ENCODE results near the gene NT5E. TPM values are rescaled to one million over a fixed set of nuclear protein-coding genes. Genes with fewer than 3 reads are reported as not detected.

The NT5E gene
- total and polyA plus RNA-seq, 2 experiments from 2014 or later, result 0.18 to 1.5 TPM

- Mint-ChIP-seq H3K4me3 (no peak overlapping the region), H3K4me1 (peaks cover 19% of the 10 kb centered on the region), H3K27ac (no peak overlapping the region), H3K9me3 (no peaks in the 10 kb centered on the region), H3K27me3 (ENCODE audit: insufficient read depth, low read depth, poor library complexity) (peaks cover 4% of the 10 kb centered on the region), H3K36me3 (ENCODE audit: low read depth) (no peaks in the 10 kb centered on the region; the same call in 2 of the 3 replicates)
- Histone ChIP-seq H3K36me3 (ENCODE audit: insufficient read depth) (no peaks in the 10 kb centered on the region), H3K9me2 (ENCODE audit: insufficient read depth) (0 out of 2 replicates have a peak, but pooled peaks cover 3% of the 10 kb centered on the region), H4K20me1 (replicated peaks; ENCODE audit: insufficient read depth) (no peaks in the 10 kb centered on the region), H3K4me1 (ENCODE audit: insufficient read depth) (peaks cover 22% of the 10 kb centered on the region), H3K27me3 (ENCODE audit: insufficient read depth) (no peaks in the 10 kb centered on the region), H3K4me3 (no peak overlapping the region), H3F3A (replicated peaks; ENCODE audit: low read depth) (no peaks in the 10 kb centered on the region), H3K4me2 (no peak overlapping the region), H2AFZ (peak overlapping the region; percentile 66; the same call in 1 of the 2 replicates), H3K79me2 (replicated peaks; ENCODE audit: insufficient read depth) (no peaks in the 10 kb centered on the region), H3K27ac (ENCODE audit: low read depth) (no peak overlapping the region)
- TF ChIP-seq CTCF (conservative IDR thresholded peaks at IDR 0.05; ENCODE audit: low read depth in 2 of 2), result no peak
- TF ChIP-seq ETS1 (IDR thresholded peaks at IDR 0.05), result no peak
- no peak for TF ChIP-seq NANOG (IDR thresholded peaks at IDR 0.05; ENCODE audit: borderline replicate concordance)
- no peak for TF ChIP-seq ZNF331 (CRISPR knock-in tag; IDR thresholded peaks at IDR 0.05; ENCODE audit: low read depth)
- no peak for TF ChIP-seq REST (IDR thresholded peaks at IDR 0.05; ENCODE audit: unreplicated experiment)
- DNase-seq (ENCODE audit: low spot score), result no peak
- no peak for ATAC-seq
Measured at GRCh38 chr6:85463621-85464259, 13.9 kb downstream of the NT5E start.

- Mint-ChIP-seq H3K27ac (no peak overlapping the region), H3K27me3 (ENCODE audit: insufficient read depth, low read depth, poor library complexity) (peaks cover 4% of the 10 kb centered on the region), H3K9me3 (no peaks in the 10 kb centered on the region), H3K4me3 (no peak overlapping the region), H3K36me3 (ENCODE audit: low read depth) (no peaks in the 10 kb centered on the region; the same call in 2 of the 3 replicates), H3K4me1 (peaks cover 15% of the 10 kb centered on the region)
- H3K27ac ChIP-seq (ENCODE audit: low read depth), result no peak overlapping the region
- H3K9me2 ChIP-seq (ENCODE audit: insufficient read depth), result 0 out of 2 replicates have a peak, but pooled peaks cover 3% of the 10 kb centered on the region
- peaks cover 17% of the 10 kb centered on the region for H3K4me1 ChIP-seq (ENCODE audit: insufficient read depth)
- no peaks in the 10 kb centered on the region for H3K36me3 ChIP-seq (ENCODE audit: insufficient read depth)
- no peak for DNase-seq (ENCODE audit: low spot score)
- no peaks in the 10 kb centered on the region for H4K20me1 ChIP-seq (replicated peaks; ENCODE audit: insufficient read depth)
- H3K4me2 ChIP-seq, result no peak overlapping the region
- H3K27me3 ChIP-seq (ENCODE audit: insufficient read depth), result no peaks in the 10 kb centered on the region
- peak overlapping the region; percentile 66; the same call in 1 of the 2 replicates for H2AFZ ChIP-seq
- ATAC-seq, result no peak
- no peaks in the 10 kb centered on the region for H3F3A ChIP-seq (replicated peaks; ENCODE audit: low read depth)
- H3K4me3 ChIP-seq, result no peak overlapping the region
- no peaks in the 10 kb centered on the region for H3K79me2 ChIP-seq (replicated peaks; ENCODE audit: insufficient read depth)
- TF ChIP-seq CTCF (conservative IDR thresholded peaks at IDR 0.05; ENCODE audit: low read depth in 2 of 2) (no peak), ETS1 (IDR thresholded peaks at IDR 0.05) (no peak), JUNB (IDR thresholded peaks at IDR 0.05; ENCODE audit: unreplicated experiment) (no peak), STAT1 (IDR thresholded peaks at IDR 0.05; ENCODE audit: unreplicated experiment) (no peak), POLR2AphosphoS5 (IDR thresholded peaks at IDR 0.05; ENCODE audit: low read depth) (no peak), ZNF114 (CRISPR knock-in tag; IDR thresholded peaks at IDR 0.05) (no peak), ZNF331 (CRISPR knock-in tag; IDR thresholded peaks at IDR 0.05; ENCODE audit: low read depth) (no peak), CREB1 (CRISPR knock-in tag; IDR thresholded peaks at IDR 0.05; ENCODE audit: low read depth) (no peak), EZH2 (IDR thresholded peaks at IDR 0.05; ENCODE audit: low read depth, unreplicated experiment) (no peak), EZH2phosphoT487 (IDR thresholded peaks at IDR 0.05; ENCODE audit: unreplicated experiment) (no peak)
Measured at GRCh38 chr6:85464260-85464644, 14.4 kb downstream of the NT5E start.
